GM06990 (cell line): ENCODE data around the gene PRR5.

Experiments
- DNase-seq: peaks from one replicate; pipeline ENCODE4 v3.0.0-alpha.2; 2011; ENCODE audit not compliant: insufficient read length; ENCODE audit errors: extremely low read depth
- H3K27me3 ChIP-seq: replicated peaks from 2 replicates; pipeline ENCODE4 v1.6.0; 2011; ENCODE audit warnings: low read length; ENCODE audit not compliant: control insufficient read depth, insufficient read depth
- H3K36me3 ChIP-seq: 2 replicates; pipeline ENCODE4 v1.5.1; 2011; ENCODE audit warnings: low read length; ENCODE audit not compliant: control insufficient read depth, insufficient read depth
- H3K4me3 ChIP-seq: replicated peaks from 2 replicates; pipeline ENCODE4 v1.5.1; 2011; ENCODE audit warnings: low read depth, mild to moderate bottlenecking, control low read depth, low read length
- CTCF ChIP-seq: IDR thresholded peaks from 2 replicates; pipeline ENCODE4 v1.5.1; 2011; ENCODE audit warnings: low read length, control low read depth, mild to moderate bottlenecking, inconsistent platforms; ENCODE audit not compliant: insufficient read depth, poor library complexity, severe bottlenecking

PRR5 gene

GRCh38 chr22:44692662-44693007 lies 9.4 kb upstream of the PRR5 start:
- no peak for TF ChIP-seq CTCF
- H3K36me3 ChIP-seq = no peaks in the 10 kb centered on the region
- 0 out of 2 replicates have a peak, but pooled peaks cover 1% of the 10 kb centered on the region for H3K27me3 ChIP-seq
- DNase-seq = no peak
- no peak overlapping the region for H3K4me3 ChIP-seq

DNA sequence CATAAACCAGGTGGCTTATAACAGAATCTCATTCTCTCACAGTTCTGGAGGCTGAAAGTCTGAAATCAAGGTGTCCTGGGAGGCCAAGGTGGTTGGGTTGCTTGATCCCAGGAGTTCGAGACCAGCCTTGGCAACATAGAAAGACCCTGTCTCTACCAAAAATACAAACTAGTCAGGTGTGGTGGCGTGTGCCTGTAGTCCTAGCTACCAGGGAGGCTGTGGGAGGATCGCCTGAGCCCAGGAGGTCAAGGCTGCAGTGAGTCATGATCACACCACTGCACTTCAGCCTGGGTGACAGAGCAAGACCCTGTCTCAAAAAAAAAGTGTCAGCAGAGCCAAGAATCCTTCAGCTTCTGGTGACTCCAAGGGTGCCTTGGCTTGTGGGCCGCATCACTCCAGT lies 8.9 kb upstream of the PRR5 start:
- Histone ChIP-seq H3K36me3 (no peaks in the 10 kb centered on the region), H3K4me3 (no peak overlapping the region), H3K27me3 (0 out of 2 replicates have a peak, but pooled peaks cover 1% of the 10 kb centered on the region)
- no peak for DNase-seq
- TF ChIP-seq CTCF = no peak

DNA sequence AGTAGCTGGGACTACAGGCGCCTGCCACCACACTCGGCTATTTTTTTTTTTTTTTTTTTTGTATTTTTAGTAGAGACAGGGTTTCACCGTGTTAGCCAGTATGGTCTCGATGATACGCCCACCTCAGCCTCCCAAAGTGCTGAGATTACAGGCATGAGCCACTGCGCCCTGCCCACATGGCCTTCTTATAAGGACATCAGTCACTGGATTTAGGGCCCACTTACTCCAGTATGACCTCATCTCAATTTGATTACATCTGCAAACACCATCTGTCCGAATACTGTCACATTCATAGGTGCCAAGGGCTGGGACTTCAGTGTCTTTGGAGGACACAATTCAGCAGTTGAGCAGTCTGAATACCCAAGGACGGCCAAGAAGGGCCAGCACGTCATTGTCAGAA lies 8.2 kb upstream of the PRR5 start:
- no peak for TF ChIP-seq CTCF
- no peaks in the 10 kb centered on the region for H3K36me3 ChIP-seq
- H3K27me3 ChIP-seq = 0 out of 2 replicates have a peak, but pooled peaks cover 1% of the 10 kb centered on the region
- no peak for DNase-seq
- no peak overlapping the region for H3K4me3 ChIP-seq

DNA sequence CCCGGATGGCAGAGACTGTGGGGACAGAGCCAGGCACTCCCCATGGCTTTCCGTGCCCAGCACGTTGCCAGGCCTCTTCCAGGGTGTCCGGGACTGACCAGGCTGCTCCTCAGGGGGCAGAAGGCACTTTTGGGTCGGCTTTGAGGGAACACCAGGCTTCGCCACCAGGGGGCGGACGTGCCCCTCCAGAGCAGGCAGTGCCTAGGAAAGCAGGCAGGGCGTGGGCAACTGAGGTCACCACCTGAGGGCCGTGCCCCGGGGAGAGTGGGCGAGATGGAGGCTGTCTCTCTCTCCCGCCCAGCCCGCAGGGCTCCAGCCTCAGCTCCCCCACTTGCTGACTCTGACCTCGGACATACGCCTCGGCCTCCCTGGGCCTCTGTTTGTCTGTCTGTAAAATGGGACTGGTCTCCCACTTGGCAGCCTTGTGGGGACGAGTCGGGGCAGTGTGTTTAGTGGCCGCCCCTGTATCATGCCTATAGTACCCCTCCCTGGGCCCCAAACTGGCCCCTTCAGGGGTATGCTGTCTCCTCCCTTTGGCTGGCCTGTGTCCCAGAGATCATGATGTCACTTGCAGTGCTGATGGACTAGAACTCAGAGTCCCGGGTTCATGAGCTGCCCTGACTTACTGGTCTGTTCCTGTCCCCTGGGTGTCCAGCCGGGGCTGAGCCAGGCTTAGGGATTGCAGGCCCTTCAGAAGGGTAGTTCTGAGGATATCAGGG lies 4.4 kb upstream of the PRR5 start:
- Histone ChIP-seq H3K27me3 (0 out of 2 replicates have a peak, but pooled peaks cover 1% of the 10 kb centered on the region), H3K4me3 (no peak overlapping the region), H3K36me3 (no peaks in the 10 kb centered on the region)
- peak; percentile 75 for DNase-seq
- TF ChIP-seq CTCF = peak; percentile 94

DNA sequence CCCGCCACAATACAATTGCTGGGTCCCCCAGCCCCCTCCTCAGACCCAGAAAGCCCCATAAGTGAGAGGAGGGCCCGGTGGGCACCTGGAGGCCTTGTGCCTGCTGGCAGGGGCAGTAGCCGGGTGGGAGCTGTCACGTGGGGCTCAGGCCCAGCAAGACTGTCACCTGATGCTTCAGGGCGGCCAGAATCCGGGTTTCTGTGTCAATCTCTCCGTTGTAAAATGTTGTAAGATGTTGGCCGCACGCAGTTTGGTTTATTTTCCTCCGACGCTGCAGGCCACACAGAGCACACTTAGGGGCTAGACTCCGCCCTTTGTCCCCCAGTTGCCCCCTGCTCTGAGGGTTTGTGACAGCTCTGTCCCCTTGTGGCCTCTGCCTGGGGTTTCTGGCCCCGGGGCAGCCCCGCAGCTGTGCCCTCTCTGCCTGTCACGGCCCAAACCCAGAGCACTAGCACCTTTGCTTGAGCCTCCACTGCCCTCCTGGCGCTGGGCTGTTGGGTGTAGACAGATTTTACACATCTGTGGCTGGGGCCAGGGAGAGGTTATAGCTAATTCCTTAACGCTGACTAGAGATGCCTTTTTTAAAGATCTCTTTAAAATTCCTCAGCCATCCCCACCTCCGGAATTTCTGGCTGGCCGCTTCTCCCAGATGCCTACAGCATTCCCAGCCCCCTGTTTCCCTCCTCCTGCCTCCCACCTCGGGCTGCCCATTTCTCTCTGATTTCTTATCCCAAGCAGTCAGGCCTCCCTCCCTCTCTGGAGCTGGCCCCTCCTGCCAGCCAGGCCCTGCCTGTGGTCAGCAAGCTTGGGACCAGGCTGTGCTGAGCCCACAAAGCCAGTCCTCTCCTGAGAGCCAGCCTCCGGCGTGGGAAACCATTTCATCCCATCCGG lies 3.2 kb upstream of the PRR5 start:
- no peak for TF ChIP-seq CTCF
- Histone ChIP-seq H3K4me3 (no peak overlapping the region), H3K36me3 (no peaks in the 10 kb centered on the region), H3K27me3 (0 out of 2 replicates have a peak, but pooled peaks cover 1% of the 10 kb centered on the region)
- no peak for DNase-seq
